GM08714 (cell line): Measurements from ENCODE around the gene NPAS3.

Source experiments
- H3K4me3 ChIP-seq: fragments of 200-500 bp; sonication (Bioruptor generic); 2 replicates; pipeline ENCODE4 v1.5.1; 2014; ENCODE audit warnings: mild to moderate bottlenecking, low read length, inconsistent platforms
- ZNF274 ChIP-seq: IDR thresholded peaks from 2 replicates; pipeline ENCODE4 v1.6.1; 2012; ENCODE audit warnings: mild to moderate bottlenecking, low read depth, low read length

The NPAS3 gene

DNA sequence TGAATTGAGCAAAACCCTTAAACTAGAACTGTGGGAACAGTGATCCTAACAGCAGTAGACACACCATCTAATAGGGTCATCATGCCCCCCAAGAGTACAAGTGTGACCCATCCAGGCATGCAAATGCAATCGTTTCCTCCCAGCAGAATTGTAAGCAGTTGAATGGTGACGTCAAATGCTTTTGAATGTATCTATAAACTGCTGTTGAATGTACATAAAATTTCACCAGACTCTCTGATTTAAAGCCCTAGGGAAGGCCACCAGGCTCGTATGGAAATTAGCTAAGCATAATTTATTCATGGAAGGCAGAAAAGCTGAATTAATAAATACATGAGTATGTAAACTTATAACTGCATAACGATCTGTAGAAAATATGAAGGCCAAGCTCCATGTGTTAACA, 529.3 kb downstream of the NPAS3 start:
- no peak overlapping the region for H3K4me3 ChIP-seq
- no peak for TF ChIP-seq ZNF274

DNA sequence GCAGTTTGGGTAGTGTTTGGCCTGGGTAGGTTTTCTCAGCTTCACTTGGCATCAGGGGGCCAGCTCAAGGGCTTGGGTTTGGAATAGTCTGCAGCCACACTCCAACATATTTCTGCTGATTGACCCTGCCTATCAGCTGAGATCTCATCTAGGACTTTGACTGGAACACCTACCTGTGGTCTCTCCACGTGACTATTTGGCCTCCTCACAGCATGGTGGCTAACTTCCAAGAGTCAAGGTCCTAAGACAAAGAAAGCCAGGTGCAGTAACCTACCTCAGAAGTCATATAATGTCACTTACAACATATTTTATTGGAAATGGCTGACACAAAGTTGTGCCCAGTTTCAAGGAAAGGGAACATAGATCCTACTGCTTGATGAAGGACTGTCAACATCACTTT, 531.2 kb downstream of the NPAS3 start:
- TF ChIP-seq ZNF274 = no peak
- H3K4me3 ChIP-seq = no peak overlapping the region

DNA sequence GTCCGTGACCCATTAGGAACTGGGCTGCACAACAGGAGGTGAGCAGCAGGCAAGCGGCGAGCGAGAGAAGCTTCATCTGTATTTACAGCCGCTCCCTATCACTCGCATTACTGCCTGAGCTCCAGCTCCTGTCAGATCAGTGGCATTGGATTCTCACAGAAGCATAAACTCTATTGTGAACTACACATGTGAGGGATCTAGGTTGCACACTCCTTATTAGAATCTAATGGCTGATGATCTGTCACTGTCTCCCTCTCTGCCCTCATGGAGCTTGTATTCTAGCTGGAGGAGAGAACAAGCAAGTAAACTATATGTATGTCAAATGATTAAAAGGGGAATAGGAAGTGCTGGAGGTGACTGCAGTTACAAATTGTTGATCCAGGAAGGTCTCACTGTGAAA, 533.1 kb downstream of the NPAS3 start:
- TF ChIP-seq ZNF274 = no peak
- H3K4me3 ChIP-seq = no peak overlapping the region

DNA sequence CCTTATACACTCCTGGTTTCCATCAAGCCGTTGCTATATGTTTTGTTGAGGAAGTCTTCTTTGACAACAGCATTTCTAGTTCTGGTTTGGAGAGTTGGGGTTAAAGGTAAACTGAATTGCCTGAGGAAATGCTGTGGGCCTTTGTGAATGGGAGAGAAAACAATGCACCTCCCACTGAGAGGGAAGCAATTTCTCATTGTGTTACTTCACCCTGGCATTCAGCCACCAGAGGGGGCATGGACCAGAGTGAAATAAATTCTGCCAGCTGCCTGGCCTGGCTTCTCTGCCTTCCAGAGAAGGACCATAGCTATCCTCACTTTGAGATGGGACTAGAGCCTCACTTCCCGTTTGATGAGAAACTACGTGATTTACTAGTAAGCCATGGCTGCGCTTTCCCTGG, 536.9 kb downstream of the NPAS3 start:
- no peak for TF ChIP-seq ZNF274
- H3K4me3 ChIP-seq = no peak overlapping the region

DNA sequence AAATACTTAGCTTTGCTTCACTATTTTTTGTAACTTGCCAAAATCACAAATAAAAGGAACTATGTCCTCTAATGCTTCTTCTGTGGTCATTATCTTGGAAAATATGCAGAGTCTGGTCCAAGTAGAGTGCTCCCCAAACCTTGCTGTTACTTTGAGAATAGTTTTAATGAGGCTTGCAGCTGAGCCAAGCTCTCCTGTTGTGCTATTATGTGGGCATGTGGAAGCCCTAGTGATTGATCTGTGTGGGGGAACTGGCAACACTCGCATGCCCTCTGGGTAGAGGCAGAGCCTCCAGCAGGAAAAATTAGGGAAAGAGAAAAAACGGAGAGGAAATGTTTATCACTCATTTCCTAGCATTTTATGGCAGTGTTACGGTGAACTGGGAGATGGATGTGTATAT, 539.1 kb downstream of the NPAS3 start:
- no peak overlapping the region for H3K4me3 ChIP-seq
- TF ChIP-seq ZNF274 = no peak

DNA sequence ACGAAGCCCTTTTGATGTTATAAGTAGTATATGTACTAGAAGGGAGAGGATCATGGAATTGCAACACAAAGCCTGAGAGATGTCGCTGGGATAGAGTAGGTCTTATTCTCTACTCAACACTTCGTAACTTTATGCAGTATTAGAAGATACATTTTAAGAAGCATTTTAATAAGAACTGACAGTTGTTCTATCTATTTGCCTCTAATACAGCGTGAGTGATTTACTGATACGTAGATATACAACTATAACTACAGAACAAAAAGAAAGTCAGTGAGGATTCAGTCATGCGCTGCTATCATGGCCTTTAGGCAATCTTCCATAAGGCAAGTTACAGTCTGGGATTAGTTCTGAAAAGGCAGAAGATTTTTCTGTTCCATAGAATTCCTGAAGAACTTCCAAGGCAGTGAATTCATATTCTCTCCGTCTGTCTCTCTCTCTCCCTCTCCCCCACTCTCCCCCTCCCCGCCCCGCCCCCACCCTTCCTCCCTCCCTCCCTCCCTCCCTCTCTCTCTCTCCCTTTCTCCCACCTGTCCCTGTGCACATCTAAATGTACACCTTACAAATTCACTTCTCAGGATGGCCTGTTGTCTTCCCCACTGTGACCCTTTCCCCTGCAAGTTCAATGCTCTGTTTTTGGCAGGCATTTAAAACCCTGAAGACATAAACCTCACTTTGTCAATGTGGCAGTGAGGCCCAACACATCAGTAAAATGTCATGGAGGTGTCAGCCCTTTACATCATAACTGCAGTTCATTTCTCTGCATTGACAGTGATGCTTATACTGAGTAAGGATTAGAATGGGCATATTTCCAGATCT, 541.6 kb downstream of the NPAS3 start:
- no peak for TF ChIP-seq ZNF274
- no peak overlapping the region for H3K4me3 ChIP-seq

DNA sequence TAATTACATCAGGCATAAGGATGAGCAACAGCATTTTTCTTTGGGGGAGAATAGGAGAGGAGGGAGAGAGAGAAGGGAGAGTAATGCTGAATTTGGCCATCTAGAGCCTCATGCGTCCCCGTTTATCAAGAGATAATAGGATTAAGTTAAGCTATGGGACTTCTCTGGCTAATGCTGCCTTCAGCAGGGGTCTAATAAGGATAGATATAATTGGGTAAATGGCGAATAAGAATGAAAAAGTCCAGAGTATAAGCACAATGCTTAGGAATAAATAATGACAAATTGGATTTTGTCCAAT, 542.2 kb downstream of the NPAS3 start:
- no peak overlapping the region for H3K4me3 ChIP-seq
- no peak for TF ChIP-seq ZNF274

DNA sequence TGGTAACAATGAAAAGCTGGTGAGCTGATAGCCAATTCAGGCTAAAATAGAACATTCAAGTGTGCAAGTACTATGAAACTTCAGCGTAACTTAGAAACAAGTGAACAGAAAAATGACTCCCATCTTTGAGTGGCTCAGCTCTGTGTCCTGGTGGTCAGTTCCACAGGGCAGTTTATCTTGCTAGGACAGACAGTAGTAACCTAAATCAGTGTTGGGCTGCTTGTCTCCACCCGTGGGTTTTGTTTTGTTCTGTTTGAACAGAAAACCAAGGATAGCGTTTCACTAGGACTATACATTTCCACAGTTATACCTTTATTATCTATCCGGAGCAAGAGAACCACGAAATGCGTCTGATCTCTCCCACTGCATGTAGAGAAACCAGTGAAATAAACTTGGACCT, 544.4 kb downstream of the NPAS3 start:
- no peak for TF ChIP-seq ZNF274
- no peak overlapping the region for H3K4me3 ChIP-seq

DNA sequence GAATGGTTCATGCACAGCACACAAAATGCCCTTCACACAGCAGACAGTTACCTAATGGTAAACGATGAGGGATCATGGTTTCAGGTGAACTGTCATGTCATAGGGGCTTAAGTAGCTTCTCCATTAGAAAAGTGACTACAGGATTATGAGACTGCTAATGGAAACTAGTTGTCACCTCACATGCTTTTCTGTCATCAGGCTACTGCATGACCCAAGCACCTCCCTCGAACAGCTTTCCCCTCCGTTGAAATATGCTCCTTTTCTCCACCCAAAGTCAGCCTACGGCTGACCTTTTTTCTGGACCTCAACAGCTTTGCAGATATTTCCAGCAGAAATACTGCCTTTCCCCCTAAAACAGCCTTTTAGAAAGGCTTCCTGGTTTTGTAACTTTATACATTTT, 544.9 kb downstream of the NPAS3 start:
- no peak for TF ChIP-seq ZNF274
- H3K4me3 ChIP-seq = no peak overlapping the region

DNA sequence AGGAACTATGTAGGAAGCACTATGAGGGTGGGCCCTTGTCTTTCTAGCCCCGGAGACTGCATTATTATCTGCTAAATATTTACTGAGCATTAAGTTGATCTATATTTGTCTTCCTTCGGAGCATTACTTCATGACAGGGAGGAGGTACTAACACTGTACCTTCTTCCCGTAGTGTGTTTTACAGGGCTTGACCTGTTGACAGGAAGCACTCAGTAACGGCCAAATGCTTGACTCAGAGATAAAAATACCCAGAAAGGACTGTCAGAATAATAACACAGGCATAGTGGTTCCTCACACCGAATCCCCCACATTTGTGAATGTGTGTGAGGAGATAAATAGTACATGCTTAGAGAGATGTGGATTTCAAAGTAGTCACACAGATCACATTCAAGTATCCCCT, 545.6 kb downstream of the NPAS3 start:
- no peak for TF ChIP-seq ZNF274
- H3K4me3 ChIP-seq = no peak overlapping the region

DNA sequence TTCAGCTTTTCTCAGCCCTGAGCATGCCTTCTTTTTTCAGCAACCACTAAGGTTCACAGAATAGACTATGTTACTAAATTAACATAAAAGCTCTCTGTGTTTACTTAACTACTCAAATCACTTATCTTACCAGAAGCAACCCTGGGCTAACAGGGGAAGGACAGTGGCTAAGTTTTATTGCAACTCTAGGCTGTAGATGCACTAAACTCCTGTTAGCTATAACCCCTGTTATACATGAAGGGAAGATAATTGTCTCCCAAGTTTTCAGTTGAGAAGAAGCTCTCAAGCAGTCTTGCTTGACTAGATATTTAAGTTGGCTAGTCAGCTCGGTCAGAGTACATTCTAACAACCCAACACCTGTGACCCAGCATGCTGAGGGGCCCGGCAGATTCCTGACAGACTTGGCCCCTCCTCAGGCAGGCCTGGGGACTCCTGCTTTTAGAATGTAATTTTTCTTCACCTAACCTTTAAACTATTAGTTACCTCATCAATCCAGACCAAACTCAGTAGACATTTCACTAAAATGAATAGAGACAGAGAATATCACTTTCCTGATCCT, 547.7 kb downstream of the NPAS3 start:
- TF ChIP-seq ZNF274 = no peak
- H3K4me3 ChIP-seq = no peak overlapping the region

DNA sequence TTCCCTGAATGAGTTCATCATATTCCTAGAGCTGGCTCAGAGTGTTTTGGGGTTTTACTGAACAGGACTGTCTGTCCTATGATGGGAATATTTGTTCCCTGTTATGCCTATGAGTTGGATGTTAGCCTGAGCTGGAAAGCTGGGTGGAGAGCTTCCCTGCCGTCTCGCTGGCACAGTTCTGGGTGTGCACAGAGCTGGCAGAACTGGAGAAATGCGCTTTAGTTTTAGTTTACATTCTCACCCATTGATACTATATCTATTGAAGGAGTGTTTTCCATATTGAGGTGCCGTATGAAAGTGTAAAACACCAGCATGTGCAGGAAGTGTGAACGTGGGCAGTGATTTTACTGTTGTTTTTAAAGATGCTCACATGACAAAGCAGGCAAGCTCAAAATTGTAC, 549.9 kb downstream of the NPAS3 start:
- no peak for TF ChIP-seq ZNF274
- no peak overlapping the region for H3K4me3 ChIP-seq

DNA sequence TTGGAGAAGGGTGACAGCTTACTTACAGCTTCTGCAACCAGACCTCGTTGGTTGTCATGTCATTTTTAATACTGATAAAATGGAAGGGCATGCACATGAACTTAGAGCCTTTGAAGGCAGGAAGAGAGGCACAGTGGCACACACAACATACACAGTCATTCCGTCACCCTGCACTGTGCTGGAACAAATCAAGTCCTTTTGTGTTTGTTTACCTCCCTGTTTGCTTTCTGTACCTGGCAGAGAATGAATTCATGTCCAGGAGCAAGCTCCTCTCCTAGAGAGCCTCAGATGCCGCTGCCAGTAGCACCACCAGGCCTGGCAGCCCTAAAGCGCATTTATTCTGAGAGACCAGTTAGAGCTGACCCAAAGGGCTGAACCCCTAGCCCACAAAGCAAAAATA, 551.9 kb downstream of the NPAS3 start:
- TF ChIP-seq ZNF274 = no peak
- H3K4me3 ChIP-seq = no peak overlapping the region

DNA sequence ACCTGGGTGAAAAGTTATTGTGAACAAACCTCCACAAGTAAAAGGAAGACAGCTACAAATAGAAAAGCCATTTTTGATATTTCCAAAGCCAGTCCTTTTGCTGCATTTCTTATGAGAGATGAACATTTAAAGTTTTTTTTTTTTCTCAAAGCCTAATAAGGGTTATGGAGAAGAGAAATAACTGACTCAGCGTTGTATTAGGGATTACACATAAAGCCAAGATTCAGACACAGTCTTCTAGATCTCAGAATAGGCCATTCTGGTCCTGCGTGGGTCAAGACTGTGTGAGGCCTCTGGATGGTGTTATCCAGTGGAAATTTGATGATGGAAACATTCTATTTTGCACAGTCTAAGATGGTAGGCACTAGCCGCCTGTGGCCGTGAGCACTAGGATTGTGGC, 552.4 kb downstream of the NPAS3 start:
- no peak overlapping the region for H3K4me3 ChIP-seq
- TF ChIP-seq ZNF274 = no peak

DNA sequence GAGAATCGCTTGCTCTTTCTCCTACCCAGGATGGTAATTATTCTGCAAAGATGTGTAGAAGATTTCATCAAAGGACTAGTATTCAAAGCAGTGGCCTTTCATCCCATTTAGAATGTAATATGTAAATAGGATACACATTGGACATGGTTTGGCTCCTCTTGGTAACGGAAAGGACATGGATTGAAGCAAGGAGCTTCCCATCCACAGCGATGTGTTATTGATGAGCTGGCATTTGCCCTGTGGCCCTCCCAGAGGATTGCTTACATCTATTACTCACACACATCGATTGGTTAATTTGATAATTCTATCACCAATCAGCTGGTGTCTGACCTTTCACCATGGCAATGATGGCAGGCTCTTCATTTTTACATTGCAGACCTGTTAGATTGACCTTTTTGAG, 553.8 kb downstream of the NPAS3 start:
- no peak overlapping the region for H3K4me3 ChIP-seq
- no peak for TF ChIP-seq ZNF274

DNA sequence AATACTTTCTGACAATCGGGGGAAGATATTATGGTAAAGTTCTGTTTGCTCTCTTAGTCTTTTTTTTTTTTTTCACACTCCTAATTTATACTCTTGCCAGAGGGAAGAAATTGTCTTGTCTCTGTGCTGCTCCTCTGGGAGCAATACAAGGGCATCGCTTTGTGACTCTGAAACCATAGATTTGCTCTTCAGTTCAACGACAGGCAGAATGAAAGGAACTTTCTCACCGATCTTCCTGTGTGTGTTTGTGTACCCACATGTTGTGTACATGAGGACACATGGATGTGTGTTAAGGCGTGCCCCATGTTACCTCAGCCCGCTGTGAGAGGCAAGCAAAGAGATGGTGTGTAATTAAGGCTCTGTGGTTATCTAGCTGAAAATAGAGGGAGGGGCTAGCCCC, 554.6 kb downstream of the NPAS3 start:
- H3K4me3 ChIP-seq = no peak overlapping the region
- no peak for TF ChIP-seq ZNF274

DNA sequence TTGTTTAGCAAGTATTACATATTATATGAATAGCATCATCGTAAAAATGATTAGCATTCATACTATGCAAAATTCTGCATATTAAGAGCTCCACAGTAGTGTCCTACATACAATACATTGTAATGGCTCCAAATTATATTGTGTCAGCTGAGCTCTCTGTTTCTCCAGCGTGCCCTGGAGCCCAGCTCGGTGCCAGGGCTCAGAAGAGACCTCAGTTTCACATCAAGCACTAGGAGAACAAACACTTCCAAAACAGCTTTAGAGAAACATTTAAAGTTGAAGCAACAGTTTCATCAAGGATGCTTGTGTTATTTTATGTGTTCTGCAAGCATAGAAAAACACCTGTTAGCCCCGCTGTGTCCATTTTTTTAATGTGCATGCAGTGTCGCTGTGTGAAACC, 555.3 kb downstream of the NPAS3 start:
- TF ChIP-seq ZNF274 = no peak
- H3K4me3 ChIP-seq = no peak overlapping the region
